ENCODE measurements around the gene PNMA1.
A peak's percentile ranks its signal among the peaks of the same experiment; 100 is the strongest.

PNMA1 gene

GRCh38 chr14:73755434-73756014 is 41.3 kb upstream of the PNMA1 start:
- DNase-seq (ENCODE audit: low read depth, low spot score): no peak
- in situ Hi-C loops (cut with HindIII; ENCODE audit: low sequenced_read_pairs): no loop called here
- no peak overlapping the region for H3K4me3 ChIP-seq (ENCODE audit: low read depth, low read length)
- TF ChIP-seq CTCF (IDR thresholded peaks at IDR 0.05; ENCODE audit: low read depth, low read length): no peak

- no peak overlapping the region for H3K4me3 ChIP-seq (ENCODE audit: low read depth, low read length)
- in situ Hi-C loops (cut with HindIII; ENCODE audit: low sequenced_read_pairs): no loop called here
- TF ChIP-seq CTCF (IDR thresholded peaks at IDR 0.05; ENCODE audit: low read depth, low read length): no peak
- DNase-seq (ENCODE audit: low read depth, low spot score): peak; percentile 73
Observed at GRCh38 chr14:73754911-73755360, 40.8 kb upstream of the PNMA1 start.

- no peak overlapping the region for H3K4me3 ChIP-seq (ENCODE audit: low read depth, low read length)
Observed at GRCh38 chr14:73753887-73754795, 40.0 kb upstream of the PNMA1 start.

GRCh38 chr14:73753124-73753886 is 39.1 kb upstream of the PNMA1 start:
- no peak for TF ChIP-seq CTCF (IDR thresholded peaks at IDR 0.05; ENCODE audit: low read depth, low read length)
- in situ Hi-C loops (cut with HindIII; ENCODE audit: low sequenced_read_pairs): no loop called here
- H3K4me3 ChIP-seq (ENCODE audit: low read depth, low read length): no peak overlapping the region
- peak; percentile 22 for DNase-seq (ENCODE audit: low read depth, low spot score)

More at GRCh38 chr14:73753887-73754795, 40.0 kb upstream of the PNMA1 start:
- peak; percentile 35 for DNase-seq (ENCODE audit: low read depth, low spot score)
- in situ Hi-C loops (cut with HindIII; ENCODE audit: low sequenced_read_pairs): no loop called here
- TF ChIP-seq CTCF (IDR thresholded peaks at IDR 0.05; ENCODE audit: low read depth, low read length): no peak

- in situ Hi-C loops (cut with HindIII; ENCODE audit: low sequenced_read_pairs): no loop called here
- peak; percentile 51 for TF ChIP-seq CTCF (IDR thresholded peaks at IDR 0.05; ENCODE audit: low read depth, low read length)
- DNase-seq (ENCODE audit: low read depth, low spot score): peak; percentile 92
- no peak overlapping the region for H3K4me3 ChIP-seq (ENCODE audit: low read depth, low read length)
Observed at GRCh38 chr14:73752297-73752992, 38.3 kb upstream of the PNMA1 start.

Data from astrocyte of the spinal cord (primary cell).